GM18511 (cell line): ENCODE measurements around the gene GCK.

Source experiments
- ATAC-seq: cut with Tn5 transposase; IDR thresholded peaks from one replicate; pipeline ENCODE4 v1.9.1; 2021; ENCODE audit warnings: mild to moderate bottlenecking, moderate library complexity; ENCODE audit not compliant: unreplicated experiment

The GCK gene

GRCh38 chr7:44189286-44189992 is at the start of gene GCK:
Gene GCK, minus strand, starts transcription at chr7:44189439. Its CDS starts 486 bp downstream, at chr7:44188953.
- ATAC-seq = no peak

GRCh38 chr7:44238116-44238695 is 49.0 kb upstream of the GCK start:
- ATAC-seq = no peak

GRCh38 chr7:44237696-44238095 is 48.5 kb upstream of the GCK start:
- no peak for ATAC-seq

GRCh38 chr7:44236333-44236728 is 47.1 kb upstream of the GCK start:
- ATAC-seq = no peak

GRCh38 chr7:44235582-44236332 is 46.5 kb upstream of the GCK start:
- ATAC-seq = no peak

GRCh38 chr7:44235066-44235465 is 45.8 kb upstream of the GCK start:
- no peak for ATAC-seq

- ATAC-seq = no peak
Observed at GRCh38 chr7:44232901-44233715, 43.9 kb upstream of the GCK start.

GRCh38 chr7:44232396-44232795 is 43.2 kb upstream of the GCK start:
- ATAC-seq = no peak

- no peak for ATAC-seq
Observed at GRCh38 chr7:44231088-44231487, 41.8 kb upstream of the GCK start.

GRCh38 chr7:44230286-44230685 is 41.0 kb upstream of the GCK start:
- ATAC-seq = no peak

- no peak for ATAC-seq
Observed at GRCh38 chr7:44229546-44230105, 40.4 kb upstream of the GCK start.

- no peak for ATAC-seq
Observed at GRCh38 chr7:44228571-44229350, 39.5 kb upstream of the GCK start.

- no peak for ATAC-seq
Observed at GRCh38 chr7:44227911-44228310, 38.7 kb upstream of the GCK start.

GRCh38 chr7:44226396-44226753 is 37.1 kb upstream of the GCK start:
- no peak for ATAC-seq

- no peak for ATAC-seq
Observed at GRCh38 chr7:44225566-44226395, 36.5 kb upstream of the GCK start.

- no peak for ATAC-seq
Observed at GRCh38 chr7:44224974-44225565, 35.8 kb upstream of the GCK start.

GRCh38 chr7:44224080-44224973 is 35.1 kb upstream of the GCK start:
- ATAC-seq = no peak
